Epidermal melanocyte (primary cell): ENCODE data around the gene HERC5.
"Not testable (repeated sequence)": the region's sequence is repeated elsewhere in the genome, so short reads cannot be mapped to it uniquely, and the experiment has no call there.

Experiments used
- DNase-seq: peaks from one replicate; pipeline ENCODE4 v3.0.0; 2011; ENCODE audit warnings: low spot score; ENCODE audit not compliant: insufficient read length

Gene HERC5

DNA sequence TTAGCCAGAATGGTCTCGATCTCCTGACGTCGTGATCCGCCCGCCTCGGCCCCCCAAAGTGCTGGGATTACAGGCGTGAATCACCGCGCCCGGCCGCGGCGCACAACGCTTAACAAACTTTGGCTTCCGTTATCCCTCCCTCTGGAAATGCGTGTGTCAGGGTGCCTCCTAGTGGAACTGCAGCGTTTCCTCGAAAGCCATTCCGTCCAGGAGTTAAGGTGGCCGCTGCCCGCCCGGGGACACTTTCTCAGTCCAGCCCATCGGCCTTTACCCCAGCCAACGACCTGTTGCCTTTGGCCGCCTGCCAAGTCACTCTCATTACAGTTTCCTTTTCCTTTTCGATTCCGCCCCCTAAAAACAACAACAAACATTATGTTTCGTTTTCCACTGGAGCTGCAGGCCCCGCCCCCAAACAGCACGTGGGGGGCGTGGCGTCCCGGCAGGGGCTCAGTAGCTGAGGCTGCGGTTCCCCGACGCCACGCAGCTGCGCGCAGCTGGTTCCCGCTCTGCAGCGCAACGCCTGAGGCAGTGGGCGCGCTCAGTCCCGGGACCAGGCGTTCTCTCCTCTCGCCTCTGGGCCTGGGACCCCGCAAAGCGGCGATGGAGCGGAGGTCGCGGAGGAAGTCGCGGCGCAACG lies at the start of gene HERC5:
Gene HERC5 (plus strand): TSS at position 450 of the 637 bp plus-strand sequence. CDS start 151 bp downstream, at position 601.
- DNase-seq, result peak; percentile 90

DNA sequence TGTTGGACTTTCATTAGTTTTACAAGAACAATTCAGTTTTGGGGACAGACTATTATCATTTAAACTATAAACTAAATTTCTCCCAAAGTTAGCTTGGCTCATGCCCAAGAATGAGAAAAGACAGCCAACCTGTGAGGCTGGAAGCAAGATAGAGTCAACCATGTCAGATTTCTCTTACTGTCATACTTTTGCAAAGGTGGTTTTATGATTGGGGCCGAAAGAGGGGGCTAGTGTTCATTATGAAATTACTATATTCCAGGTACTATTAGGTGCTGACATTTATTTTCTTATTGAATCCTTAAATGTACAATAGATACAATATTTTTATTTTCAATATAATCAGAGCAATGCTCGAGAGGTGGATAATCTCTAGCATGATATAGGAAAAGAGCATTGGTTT lies 47.7 kb upstream of the HERC5 start:
- DNase-seq, result no peak

DNA sequence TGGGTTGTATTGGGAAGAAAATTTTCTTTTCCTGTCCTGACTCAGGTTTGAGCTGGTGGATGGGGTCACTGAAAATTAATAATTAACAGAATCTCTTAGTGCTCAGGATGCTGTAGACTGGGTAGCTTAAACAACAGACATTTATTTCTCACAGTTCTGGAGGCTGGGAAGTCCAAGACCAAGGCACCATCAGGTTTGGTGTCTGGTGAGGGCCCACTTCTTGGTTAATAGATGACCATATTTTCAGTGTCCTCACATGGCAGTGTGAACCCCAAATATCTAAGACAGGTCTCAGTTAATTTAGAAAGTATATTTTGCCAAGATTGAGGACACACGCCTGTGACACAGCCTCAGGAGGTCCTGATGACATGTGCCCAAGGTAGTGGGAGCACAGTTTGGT lies 47.1 kb upstream of the HERC5 start:
- no peak for DNase-seq

DNA sequence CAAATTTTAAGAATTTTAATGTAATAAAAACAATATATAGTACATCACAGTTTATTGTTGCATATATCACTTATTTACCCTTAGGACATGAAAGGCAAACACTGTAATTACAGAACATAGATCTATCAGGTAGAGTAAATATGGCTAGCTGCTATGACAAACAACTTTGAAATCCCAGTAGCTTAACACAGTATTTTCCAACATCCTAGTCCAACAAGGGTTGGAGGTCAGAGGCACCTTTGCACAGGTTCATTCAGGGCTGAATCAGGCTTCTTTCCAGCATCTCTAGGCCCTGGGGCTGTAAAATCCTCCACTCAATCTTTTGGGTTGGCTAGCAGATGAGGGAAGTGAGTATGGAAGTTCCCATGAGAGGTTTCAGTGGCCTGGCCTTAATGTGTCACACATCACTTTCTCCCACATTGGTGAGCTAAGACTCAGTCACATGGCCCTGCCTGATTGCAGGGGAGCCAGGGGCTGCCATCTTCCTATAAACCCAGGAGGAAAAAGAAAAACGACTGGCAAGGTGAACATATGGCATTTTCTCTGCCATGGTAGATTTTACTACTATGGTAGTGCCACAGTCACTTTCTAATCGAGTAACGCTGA lies 45.3 kb upstream of the HERC5 start:
- no peak for DNase-seq

DNA sequence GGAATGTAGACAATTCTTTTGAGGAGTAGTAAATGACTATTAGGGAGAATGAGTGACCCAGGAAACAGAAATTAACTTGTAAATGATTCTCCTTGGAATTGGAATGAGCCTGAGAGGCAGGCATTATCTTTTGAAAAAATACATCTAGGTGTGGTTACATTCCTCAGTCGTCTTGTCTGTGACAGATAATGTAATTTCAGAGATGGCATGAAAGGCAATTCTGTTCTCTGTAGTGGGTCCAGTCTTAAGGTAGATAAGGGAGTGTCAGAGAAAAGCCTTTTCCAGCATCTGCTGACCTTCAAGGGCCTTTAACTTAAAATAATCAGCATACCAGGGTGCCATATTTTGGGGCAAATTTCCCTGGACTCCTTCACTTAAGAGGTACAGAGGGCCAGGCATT lies 43.1 kb upstream of the HERC5 start:
- no peak for DNase-seq

DNA sequence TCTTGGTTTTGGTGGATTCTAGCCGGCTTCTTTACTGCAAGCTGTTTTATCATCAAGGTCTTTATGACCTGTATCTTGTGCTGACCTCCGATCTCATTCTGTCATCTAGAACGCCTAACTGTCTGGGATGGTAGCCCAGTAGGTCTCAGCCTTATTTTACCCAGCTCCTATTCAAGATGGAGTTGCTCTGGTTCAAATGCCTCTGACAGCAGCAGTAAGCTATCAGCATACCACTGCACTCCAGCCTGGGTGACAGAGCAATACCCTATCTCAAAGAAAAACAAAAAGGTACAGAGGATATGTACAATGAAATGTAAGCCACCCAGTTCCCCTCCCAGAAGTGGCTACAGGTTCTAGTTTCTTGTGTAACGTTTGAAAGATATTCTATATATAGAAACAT lies 42.2 kb upstream of the HERC5 start:
- DNase-seq, result no peak

DNA sequence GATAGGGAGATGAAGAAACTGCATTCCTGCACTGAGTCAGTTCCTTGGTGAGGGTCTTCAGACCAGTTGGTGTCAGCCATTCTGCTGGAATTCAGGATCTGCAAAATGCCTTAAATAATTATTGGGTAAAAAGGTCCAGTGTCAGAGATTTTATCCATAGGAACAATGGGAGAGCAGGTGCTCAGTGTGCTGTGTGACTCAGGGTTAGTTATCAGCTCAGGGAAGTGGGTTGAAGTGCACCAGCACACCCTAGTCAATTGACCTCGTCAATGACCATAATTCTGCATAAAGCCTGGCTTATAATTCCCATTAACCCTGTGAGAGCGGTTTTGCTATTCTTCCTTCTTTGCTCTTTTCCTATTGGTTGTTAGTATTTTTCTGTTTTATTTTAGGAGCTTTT lies 40.9 kb upstream of the HERC5 start:
- DNase-seq, result no peak

DNA sequence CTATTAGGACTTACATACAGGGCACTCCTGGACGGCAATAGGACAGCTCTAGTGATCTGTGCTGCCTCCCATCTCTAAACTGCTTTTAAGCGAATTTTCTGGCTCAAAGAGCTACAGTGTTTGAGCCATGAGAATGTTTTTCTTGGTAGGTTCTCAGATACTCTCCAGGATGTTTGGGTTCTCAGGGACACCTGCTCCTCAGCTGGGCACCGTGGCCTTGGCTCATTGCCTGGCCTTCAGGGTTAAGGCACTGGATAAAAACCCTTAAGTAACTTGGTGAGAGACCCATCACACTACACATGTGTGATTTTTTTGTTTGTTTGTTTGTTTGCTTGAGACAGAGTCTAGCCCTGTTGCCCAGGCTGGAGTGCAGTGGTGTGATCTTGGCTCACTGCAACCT lies 38.5 kb upstream of the HERC5 start:
- no peak for DNase-seq

DNA sequence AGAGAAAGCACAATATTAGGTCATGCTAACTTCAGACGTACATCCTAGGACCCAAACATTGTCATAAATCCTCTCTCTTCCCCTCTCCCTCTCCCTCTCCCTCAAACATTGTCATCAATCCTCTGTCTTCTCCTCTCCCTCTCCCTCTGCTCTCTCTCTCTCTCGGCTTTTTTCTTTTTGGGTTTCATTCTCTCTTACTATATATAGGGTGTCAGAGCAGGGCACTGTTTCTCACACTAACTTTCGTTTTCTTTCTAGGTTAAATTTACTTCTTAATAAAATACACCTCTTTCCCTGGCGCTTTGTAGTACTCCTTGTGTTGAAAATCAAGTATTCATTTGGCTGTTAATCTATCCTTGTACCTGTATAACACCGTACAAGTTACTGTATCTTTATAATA lies 37.0 kb upstream of the HERC5 start:
- DNase-seq, result no peak

DNA sequence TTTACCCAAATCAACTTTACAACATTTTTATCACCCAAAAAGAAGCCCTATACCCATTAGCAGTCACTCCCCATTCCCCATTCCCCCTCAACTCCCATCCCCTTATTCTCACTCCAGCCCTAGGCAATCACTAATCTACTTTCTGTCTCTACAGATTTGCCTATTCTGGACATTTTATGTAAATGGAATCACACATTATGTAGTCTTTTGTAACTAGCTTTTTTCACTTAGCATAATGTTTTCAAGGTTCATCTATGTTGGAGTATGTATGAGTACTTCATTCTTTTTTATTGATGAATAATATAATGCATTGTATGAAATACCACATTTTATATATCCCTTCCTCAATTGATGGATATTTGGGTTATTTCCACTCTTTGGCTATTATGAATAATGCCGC lies 36.1 kb upstream of the HERC5 start:
- DNase-seq, result no peak

DNA sequence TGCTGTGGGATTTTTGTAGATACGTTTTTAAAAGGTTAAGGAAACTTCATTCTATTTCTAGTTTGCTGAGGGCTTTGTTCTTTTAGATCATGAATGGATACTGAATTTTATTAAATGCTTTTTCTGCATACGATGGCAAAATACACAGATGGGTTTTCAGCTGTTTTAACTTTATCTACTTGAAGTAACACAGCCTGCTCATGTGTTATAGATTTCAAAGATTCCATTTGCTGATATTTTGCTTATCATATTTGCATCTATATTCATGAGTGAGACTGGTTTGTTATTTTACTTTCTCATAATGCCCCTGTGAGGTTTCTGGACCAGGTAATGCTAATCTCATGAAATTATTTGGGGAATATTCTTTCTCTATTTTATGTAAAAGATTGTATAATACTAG lies 34.5 kb upstream of the HERC5 start:
- no peak for DNase-seq

DNA sequence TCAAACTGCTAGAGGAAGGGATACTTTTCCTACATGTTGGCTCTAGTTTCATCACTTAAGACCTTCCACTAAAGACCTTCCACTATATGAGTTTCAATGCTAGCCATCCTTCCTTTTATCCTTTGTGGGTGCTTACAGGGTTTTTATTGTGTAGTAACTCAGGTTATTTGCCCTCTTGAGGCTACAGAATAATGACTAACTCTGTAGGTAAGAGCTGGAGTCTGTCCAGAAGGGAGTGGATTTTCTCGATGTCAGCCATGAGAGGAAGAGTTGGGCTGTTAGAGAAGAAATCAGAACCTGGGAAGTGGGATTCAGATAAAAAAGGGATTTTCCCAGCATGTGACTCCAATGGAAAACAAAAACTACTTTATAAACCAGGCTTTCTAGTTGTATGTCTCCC lies 27.5 kb upstream of the HERC5 start:
- no peak for DNase-seq

DNA sequence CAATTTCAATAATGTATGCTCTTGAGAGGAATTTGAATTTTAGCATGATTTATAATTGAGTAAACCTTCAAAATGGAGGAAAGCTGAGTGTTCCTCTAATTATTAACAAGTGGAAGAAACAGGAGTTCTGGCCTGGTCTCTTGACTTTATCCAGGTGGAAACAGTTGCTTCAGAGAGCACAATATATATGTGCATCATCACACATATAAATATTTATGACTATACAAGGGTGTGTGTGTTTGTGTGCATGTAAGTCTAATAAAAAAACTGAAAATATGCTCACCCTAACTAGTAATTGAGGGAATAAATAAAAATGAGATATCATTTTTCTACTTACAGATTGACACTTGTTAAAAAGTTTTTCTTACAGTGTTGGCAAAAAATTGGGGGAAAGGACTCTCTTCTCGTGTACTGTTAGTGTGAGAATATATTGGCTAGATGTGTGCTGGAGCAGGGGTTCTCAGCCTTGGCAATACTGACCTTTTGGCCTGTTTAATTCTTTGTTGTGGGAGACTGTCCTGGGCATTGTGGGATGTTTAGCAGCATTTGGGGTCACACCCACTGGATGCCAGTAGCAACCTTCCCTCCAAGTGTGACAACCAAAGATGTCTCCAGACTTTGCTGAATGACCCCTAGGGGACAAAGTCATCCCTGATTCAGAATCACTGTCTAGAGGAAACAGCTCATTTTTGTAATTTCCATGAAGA lies 20.8 kb upstream of the HERC5 start:
- no peak for DNase-seq

DNA sequence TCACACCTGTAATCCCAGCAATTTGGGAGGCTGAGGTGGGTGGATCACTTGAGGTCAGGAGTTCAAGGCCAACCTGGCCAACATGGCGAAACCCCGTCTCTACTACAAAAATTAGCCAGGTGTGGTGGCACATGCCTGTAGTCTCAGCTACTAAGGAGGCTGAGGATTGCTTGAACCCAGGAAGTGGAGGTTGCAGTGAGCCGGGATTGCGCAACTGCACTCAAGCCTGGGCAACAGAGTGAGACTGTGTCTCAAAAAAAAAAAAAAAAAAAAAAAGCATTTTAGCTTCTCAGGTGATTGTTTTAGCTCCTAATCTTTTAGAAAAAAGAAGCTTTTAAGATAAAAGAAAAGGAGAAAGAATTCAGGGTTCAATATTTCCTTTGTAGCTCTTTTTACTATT lies 19.0 kb upstream of the HERC5 start:
- DNase-seq, result not testable (repeated sequence)

DNA sequence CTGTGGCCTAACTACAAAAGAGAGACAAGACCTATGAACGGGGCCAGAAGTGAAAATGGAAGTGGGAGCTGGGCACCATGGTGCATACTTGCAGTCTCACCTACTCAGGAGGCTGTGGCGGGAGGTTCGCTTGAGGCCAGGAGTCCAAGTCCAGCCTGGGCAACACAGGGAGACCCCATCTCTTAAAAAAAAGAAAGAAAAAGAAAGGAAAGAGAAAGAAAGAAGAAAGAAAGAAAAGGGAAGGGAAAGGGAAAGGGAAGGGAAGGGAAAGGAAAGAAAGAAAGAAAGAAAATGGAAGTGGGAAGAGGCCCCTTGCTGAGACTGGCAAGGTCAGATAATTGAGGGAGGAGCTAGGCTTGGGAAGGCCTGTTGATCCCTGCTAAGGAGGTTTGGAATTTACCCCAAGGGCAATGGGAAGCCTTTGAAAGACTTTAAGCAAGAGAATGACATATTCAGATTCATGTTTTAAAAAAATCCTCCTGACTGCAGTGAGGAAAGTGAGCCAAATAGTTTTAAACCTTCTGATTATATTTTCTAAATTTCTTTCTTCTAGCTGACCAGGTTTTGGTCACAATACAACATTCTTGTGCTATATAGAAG lies 17.7 kb upstream of the HERC5 start:
- peak; percentile 59 for DNase-seq

DNA sequence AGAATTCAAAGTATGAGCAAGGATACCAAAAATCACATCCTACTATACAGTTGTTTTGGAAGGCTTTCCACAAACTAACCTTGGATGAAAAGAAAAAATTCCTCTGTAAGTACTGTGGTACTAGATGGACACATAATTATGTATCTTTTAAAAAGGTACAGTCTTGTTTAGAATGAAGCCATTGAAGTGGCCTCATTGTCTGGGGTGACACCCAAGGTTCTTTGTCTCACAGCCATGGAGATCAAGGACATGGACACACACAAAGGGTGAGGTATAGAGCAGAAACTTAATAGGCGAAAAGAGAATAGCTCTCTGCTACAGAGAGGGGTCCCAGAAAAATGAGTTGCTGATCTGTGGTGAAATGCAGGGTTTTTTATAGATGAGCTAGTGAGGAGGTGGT lies 16.8 kb upstream of the HERC5 start:
- DNase-seq, result no peak

DNA sequence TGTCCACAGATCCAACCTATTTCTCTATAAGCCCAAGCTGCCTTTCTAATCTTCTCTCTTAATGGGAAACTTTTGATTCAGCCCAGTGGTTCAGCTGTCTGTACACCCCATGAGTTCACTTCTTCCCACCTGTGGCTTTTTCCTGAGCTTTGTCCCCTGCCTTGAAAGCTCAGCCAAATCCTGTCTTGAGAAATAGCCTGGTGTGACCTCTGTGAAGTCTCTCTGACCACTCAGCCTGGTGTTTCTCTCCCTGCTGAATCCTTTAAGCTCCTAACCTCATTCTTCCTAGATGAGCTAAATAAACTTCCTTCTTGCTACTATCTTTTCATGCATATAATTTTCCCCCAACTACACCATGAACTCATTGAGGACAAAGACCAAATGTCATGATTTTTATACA lies 15.2 kb upstream of the HERC5 start:
- DNase-seq, result no peak

DNA sequence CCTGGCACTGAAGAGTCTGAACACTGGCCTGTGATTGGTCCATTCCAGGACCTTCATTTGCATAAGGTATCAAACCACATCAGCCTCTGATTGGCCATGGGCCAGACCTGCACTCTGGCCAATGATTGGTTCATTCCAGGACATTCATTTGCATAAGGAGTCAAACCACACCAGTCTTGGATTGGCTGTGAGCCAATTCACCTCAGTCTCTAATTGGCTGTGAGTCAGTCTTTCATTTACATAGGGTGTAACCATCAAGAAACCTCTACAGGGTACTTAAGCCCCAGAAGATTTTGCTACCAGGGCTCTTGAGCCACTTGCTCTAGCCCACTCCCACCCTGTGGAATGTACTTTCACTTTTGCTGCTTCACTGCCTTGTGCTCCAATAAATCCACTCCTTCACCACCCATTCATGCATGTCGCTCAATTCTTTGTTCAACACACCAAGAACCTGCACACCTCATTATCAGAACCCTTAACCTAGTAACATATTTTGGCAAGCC lies 14.2 kb upstream of the HERC5 start:
- no peak for DNase-seq

DNA sequence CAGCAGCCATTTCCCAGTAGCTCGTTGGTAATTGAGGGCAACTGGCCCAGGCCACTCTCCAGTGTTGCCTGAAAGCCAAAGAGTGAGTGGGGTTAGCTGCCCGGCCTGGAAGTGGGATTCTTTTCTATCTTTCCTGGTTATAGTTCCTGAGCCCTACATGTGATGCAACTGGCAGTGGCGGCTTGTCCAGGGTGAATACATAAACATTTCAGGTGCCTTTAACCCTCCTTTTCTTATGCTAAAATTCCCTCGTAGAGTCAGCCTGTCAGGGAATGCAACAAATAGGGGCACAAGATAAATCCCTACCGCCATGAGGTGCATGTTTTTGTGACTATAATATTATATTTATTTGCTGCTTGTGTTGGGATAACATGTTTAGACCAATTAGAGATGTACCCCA lies 13.4 kb upstream of the HERC5 start:
- DNase-seq, result no peak

DNA sequence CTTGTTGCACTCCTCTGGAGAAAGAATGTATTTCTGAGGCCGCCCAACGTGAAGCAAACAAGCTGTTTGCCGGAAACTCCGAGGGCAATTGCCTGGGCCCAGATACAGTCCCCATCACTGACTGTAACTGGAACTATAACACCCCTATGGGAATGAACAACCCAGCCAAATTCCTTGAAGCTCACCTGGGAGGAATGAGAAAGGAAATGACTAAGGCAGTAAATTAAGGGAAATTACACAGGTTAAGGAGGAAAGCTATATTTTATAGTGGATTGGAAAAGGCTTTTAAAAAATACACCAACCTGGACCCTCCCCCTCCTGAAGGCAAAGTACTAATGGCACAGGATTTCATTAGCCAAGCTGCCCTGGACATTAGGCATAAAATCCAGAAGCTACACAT lies 11.7 kb upstream of the HERC5 start:
- DNase-seq, result no peak

DNA sequence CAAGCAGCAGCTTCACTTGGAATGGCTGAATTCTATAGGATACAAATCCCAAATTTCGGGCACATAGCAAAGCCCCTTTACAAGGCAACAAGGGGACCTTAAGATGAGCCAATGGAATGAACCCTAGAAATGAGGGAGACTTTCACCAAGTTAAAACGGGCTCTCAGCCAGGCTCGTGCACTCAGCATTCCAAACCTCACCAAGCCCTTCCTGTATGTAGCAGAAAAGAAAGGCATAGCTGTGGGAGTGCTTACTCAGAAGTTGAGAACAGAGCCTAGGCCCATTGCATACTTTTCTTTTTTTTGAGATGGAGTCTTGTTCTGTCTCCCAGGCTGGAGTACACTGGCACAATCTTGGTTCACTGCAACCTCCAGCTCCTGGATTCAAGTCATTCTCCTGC lies 10.8 kb upstream of the HERC5 start:
- no peak for DNase-seq

DNA sequence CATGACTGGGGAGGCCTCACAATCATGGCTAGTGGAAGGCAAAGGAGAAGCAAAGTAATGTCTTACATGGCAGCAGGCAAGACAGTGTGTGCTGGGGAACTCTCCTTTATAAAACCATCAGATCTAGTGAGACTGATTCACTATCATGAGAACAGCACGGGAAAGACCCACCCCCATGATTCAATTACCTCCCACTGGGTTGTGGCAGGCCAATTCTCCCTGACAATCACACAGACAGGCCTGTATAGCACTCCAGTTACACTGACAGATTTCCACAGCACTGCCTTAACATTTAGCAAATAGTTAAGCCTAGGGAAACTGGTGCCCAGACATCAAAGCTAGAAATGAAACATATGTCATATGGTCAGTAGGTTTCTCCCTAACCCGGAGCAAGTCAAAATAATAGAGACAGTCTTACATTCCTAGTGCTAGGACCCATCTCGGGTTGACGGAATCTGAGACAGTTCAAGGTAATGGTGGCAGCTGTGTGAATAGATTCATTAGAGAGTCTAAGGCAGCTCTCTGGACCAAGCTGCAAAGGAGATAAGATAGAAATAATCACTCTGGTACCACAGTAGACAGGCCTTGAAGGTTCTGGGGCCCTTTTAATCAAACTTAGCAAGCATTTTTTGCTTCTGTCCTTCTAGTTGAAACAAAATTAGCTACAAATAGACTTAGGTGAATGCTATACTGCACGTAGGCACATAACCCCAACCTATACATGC lies 9.4 kb upstream of the HERC5 start:
- no peak for DNase-seq
